Keratinocyte (primary cell): ENCODE data around the gene CRX.
"Not testable (repeated sequence)": the region's sequence is repeated elsewhere in the genome, so short reads cannot be mapped to it uniquely, and the experiment has no call there.

ENCODE experiments used
- EZH2 ChIP-seq: IDR thresholded peaks from one replicate; pipeline ENCODE4 v1.6.1; 2012; ENCODE audit warnings: inconsistent platforms, mild to moderate bottlenecking, low read length, moderate library complexity
- TF ChIP-seq, protein P1 (sequence below), 3 experiments: IDR thresholded peaks in 1 of 3; conservative IDR thresholded peaks in 1 of 3; optimal IDR thresholded peaks in 1 of 3; 2 replicates in 2 of 3; 3 replicates in 1 of 3; pipeline versions ENCODE3 to v1.5.1; 2011; ENCODE audit warnings: low read length in 3 of 3, mild to moderate bottlenecking in 3 of 3, moderate library complexity in 2 of 3, control low read depth in 1 of 3, inconsistent platforms in 1 of 3; ENCODE audit not compliant: insufficient read depth in 2 of 3; ENCODE audit errors: extremely low read depth in 1 of 3

DNA sequence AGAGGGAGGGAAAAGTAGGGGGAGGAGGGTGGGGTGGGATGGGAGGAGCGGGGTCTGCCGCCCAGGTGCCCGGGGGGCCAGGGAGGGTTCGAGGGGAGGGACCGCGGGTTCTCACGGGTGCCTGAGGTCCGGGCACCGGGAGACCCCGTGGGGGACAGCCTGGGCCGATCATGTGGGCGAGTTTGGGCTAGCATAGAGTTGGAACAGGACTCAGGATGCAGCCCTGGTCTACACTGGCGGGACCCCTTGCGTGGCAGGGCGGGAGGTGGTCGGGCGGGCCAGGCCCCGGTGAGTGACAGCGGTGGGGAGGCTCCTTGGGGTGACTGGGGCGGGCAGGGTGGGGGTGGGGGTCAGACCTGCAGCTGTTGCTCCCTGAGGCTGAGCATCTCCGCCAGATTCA, 18.6 kb upstream of the CRX start:
- TF ChIP-seq, protein P1, sequence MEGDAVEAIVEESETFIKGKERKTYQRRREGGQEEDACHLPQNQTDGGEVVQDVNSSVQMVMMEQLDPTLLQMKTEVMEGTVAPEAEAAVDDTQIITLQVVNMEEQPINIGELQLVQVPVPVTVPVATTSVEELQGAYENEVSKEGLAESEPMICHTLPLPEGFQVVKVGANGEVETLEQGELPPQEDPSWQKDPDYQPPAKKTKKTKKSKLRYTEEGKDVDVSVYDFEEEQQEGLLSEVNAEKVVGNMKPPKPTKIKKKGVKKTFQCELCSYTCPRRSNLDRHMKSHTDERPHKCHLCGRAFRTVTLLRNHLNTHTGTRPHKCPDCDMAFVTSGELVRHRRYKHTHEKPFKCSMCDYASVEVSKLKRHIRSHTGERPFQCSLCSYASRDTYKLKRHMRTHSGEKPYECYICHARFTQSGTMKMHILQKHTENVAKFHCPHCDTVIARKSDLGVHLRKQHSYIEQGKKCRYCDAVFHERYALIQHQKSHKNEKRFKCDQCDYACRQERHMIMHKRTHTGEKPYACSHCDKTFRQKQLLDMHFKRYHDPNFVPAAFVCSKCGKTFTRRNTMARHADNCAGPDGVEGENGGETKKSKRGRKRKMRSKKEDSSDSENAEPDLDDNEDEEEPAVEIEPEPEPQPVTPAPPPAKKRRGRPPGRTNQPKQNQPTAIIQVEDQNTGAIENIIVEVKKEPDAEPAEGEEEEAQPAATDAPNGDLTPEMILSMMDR (optimal IDR thresholded peaks at IDR 0.05 in 1 of 3, IDR thresholded peaks at IDR 0.05 in 1 of 3, conservative IDR thresholded peaks at IDR 0.05 in 1 of 3; ENCODE audit: extremely low read depth in 1 of 3, insufficient read depth in 2 of 3, low read length in 3 of 3), result not testable (repeated sequence)
- not testable (repeated sequence) for TF ChIP-seq EZH2
